Peyer's patch (tissue), 4 donors: Measurements from ENCODE around the gene LAMA4.

Source experiments
- POLR2A ChIP-seq, 2 donors: fragments of 450-650 bp; IDR thresholded peaks; one replicate each; pipeline ENCODE4 v1.5.1; 2017; ENCODE audit warnings: antibody characterized with exemption in 2 of 2, mild to moderate bottlenecking in 2 of 2, moderate library complexity in 2 of 2
- TF ChIP-seq, protein P1 (sequence below), 6 experiments: fragments of 450-650 bp in 4 of 6; fragments of 200-600 bp in 2 of 6; sonication (generic) in 1 of 6; IDR thresholded peaks; one replicate each; pipeline ENCODE4 v1.5.1; 2017 to 2019; ENCODE audit warnings: antibody characterized with exemption in 6 of 6, mild to moderate bottlenecking in 3 of 6, moderate library complexity in 1 of 6

DNA sequence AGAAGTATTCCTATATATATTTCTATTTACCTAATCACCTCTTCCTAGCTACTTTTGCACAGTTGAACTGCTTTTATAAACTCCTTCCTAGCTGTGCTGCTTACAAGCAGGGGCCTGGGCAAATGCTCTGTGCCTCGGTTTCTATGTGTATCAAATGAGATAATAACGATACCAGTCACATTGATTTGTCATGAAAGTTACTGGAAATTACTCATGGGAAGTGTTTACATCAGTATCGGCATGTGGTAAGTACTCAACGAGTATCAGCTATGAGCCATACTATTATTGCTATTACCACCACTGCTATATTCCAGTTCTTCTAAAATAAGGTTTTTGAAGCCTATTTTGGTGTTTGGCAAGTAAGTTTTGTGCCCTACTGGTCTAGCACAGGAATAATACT lies 4.9 kb downstream of the LAMA4 start:
- TF ChIP-seq, protein P1, sequence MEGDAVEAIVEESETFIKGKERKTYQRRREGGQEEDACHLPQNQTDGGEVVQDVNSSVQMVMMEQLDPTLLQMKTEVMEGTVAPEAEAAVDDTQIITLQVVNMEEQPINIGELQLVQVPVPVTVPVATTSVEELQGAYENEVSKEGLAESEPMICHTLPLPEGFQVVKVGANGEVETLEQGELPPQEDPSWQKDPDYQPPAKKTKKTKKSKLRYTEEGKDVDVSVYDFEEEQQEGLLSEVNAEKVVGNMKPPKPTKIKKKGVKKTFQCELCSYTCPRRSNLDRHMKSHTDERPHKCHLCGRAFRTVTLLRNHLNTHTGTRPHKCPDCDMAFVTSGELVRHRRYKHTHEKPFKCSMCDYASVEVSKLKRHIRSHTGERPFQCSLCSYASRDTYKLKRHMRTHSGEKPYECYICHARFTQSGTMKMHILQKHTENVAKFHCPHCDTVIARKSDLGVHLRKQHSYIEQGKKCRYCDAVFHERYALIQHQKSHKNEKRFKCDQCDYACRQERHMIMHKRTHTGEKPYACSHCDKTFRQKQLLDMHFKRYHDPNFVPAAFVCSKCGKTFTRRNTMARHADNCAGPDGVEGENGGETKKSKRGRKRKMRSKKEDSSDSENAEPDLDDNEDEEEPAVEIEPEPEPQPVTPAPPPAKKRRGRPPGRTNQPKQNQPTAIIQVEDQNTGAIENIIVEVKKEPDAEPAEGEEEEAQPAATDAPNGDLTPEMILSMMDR (IDR thresholded peaks at IDR 0.05): no peak
- no peak for TF ChIP-seq POLR2A (IDR thresholded peaks at IDR 0.05)
